Uterus (tissue), 4 donors: ENCODE results near the gene MAN2A1. TPM values are rescaled to one million over a fixed set of nuclear protein-coding genes. Genes with fewer than 3 reads are reported as not detected.

Source experiments
- DNase-seq, 2 donors: peaks; one replicate each; pipeline ENCODE4 v3.0.0-alpha.2; 2019 to 2020
- H3K27ac ChIP-seq, 2 donors: fragments of 200-600 bp; sonication (generic); 1 replicate in 1 of 2; 2 replicates in 1 of 2; pipeline ENCODE4 v1.5.1; 2016 to 2018
- H3K27me3 ChIP-seq, 2 donors: fragments of 200-600 bp; sonication (generic); one replicate each; pipeline ENCODE4 v1.5.1; 2018 to 2019; ENCODE audit warnings: control low read depth in 1 of 2
- H3K36me3 ChIP-seq, 2 donors: fragments of 200-600 bp; sonication (generic); one replicate each; pipeline ENCODE4 v1.5.1; 2019; ENCODE audit warnings: control low read depth in 1 of 2
- H3K4me1 ChIP-seq, 2 donors: fragments of 200-600 bp; sonication (generic); one replicate each; pipeline ENCODE4 v1.5.1; 2018 to 2019; ENCODE audit warnings: control low read depth in 1 of 2
- H3K4me3 ChIP-seq, 2 donors: fragments of 200-600 bp; sonication (generic); 1 replicate in 1 of 2; 2 replicates in 1 of 2; pipeline ENCODE4 v1.5.1; 2018 to 2019; ENCODE audit warnings: mild to moderate bottlenecking in 1 of 2
- H3K9me3 ChIP-seq, 2 donors: fragments of 200-600 bp; sonication (generic); one replicate each; pipeline ENCODE4 v1.5.1; 2019; ENCODE audit warnings: control low read depth in 1 of 2
- CTCF ChIP-seq, 4 experiments: fragments of 200-600 bp in 2 of 4; fragments of 450-650 bp in 2 of 4; sonication (generic) in 2 of 4; IDR thresholded peaks; one replicate each; pipeline ENCODE4 v1.5.1; 2016 to 2019; ENCODE audit warnings: antibody characterized with exemption in 4 of 4, mild to moderate bottlenecking in 2 of 4, moderate library complexity in 1 of 4
- POLR2A ChIP-seq, 2 donors: fragments of 450-650 bp; IDR thresholded peaks; one replicate each; pipeline ENCODE4 v1.6.1; 2016; ENCODE audit warnings: antibody characterized with exemption in 2 of 2, mild to moderate bottlenecking in 1 of 2, moderate library complexity in 1 of 2
- intact Hi-C: fragments of 100-400 bp; cut with DNase I; formaldehyde crosslinking; loops from one replicate; pipeline ENCODE4 v1.15.1; 2023; ENCODE audit warnings: low total_unique reads
- total RNA-seq, 4 donors: library from RNA; depleted of rRNA in 3 of 4; stranded (reverse); fragments of >200 nt in 3 of 4; gene quantifications; one replicate each; pipeline versions ENCODE4 v1.1.0 to v1.2.4, GENCODE V29; 2014 to 2023
- donor health status: DM: yes; HTN: yes; CAD: no.

MAN2A1 gene
- total RNA-seq, 4 donors from 2014 or later: 22.8 to 109 (median 40.6) TPM

GRCh38 chr5:109769597-109770291 lies 80.0 kb downstream of the MAN2A1 start:
- H3K4me3 ChIP-seq: no peak overlapping the region
- intact Hi-C loops: no loop called here
- H3K27me3 ChIP-seq: no peaks in the 10 kb centered on the region
- DNase-seq: no peak
- H3K27ac ChIP-seq: no peak overlapping the region
- H3K9me3 ChIP-seq: no peaks in the 10 kb centered on the region
- TF ChIP-seq CTCF (IDR thresholded peaks at IDR 0.05) (no peak), POLR2A (IDR thresholded peaks at IDR 0.05) (no peak)
- H3K4me1 ChIP-seq: no peaks in the 10 kb centered on the region
- no peaks in the 10 kb centered on the region for H3K36me3 ChIP-seq

GRCh38 chr5:109775130-109775529 lies 85.4 kb downstream of the MAN2A1 start:
- intact Hi-C loops: no loop called here
- H3K27ac ChIP-seq: no peak overlapping the region
- no peak overlapping the region for H3K4me3 ChIP-seq
- H3K27me3 ChIP-seq: no peaks in the 10 kb centered on the region
- no peaks in the 10 kb centered on the region for H3K9me3 ChIP-seq
- TF ChIP-seq CTCF (IDR thresholded peaks at IDR 0.05) (no peak), POLR2A (IDR thresholded peaks at IDR 0.05) (no peak)
- no peaks in the 10 kb centered on the region for H3K4me1 ChIP-seq
- no peaks in the 10 kb centered on the region for H3K36me3 ChIP-seq
- no peak for DNase-seq

- no peaks in the 10 kb centered on the region for H3K4me1 ChIP-seq
- H3K9me3 ChIP-seq: no peaks in the 10 kb centered on the region
- H3K36me3 ChIP-seq: no peaks in the 10 kb centered on the region
- H3K4me3 ChIP-seq: no peak overlapping the region
- TF ChIP-seq CTCF (IDR thresholded peaks at IDR 0.05) (no peak), POLR2A (IDR thresholded peaks at IDR 0.05) (no peak)
- H3K27me3 ChIP-seq: no peaks in the 10 kb centered on the region
- DNase-seq: no peak
- H3K27ac ChIP-seq: no peak overlapping the region
- intact Hi-C loops: no loop called here
Measured at GRCh38 chr5:109779036-109779735, 89.5 kb downstream of the MAN2A1 start.

- no peak for DNase-seq
- no peaks in the 10 kb centered on the region for H3K9me3 ChIP-seq
- no peaks in the 10 kb centered on the region for H3K4me1 ChIP-seq
- H3K36me3 ChIP-seq: no peaks in the 10 kb centered on the region
- H3K27me3 ChIP-seq: no peaks in the 10 kb centered on the region
- TF ChIP-seq CTCF (IDR thresholded peaks at IDR 0.05) (no peak), POLR2A (IDR thresholded peaks at IDR 0.05) (no peak)
- intact Hi-C loops: no loop called here
- H3K4me3 ChIP-seq: no peak overlapping the region
- H3K27ac ChIP-seq: no peak overlapping the region
Measured at GRCh38 chr5:109784687-109785086, 95.0 kb downstream of the MAN2A1 start.

GRCh38 chr5:109786206-109786855 lies 96.6 kb downstream of the MAN2A1 start:
- no peaks in the 10 kb centered on the region for H3K27me3 ChIP-seq
- no peak for DNase-seq
- no peaks in the 10 kb centered on the region for H3K9me3 ChIP-seq
- TF ChIP-seq POLR2A (IDR thresholded peaks at IDR 0.05) (no peak), CTCF (IDR thresholded peaks at IDR 0.05) (no peak)
- intact Hi-C loops: no loop called here
- H3K4me1 ChIP-seq: no peaks in the 10 kb centered on the region
- no peak overlapping the region for H3K4me3 ChIP-seq
- H3K36me3 ChIP-seq: no peaks in the 10 kb centered on the region
- no peak overlapping the region for H3K27ac ChIP-seq
